Measurements from ENCODE around the gene SMARCA2.

Gene SMARCA2

GRCh38 chr9:2014696-2015580 lies at the start of gene SMARCA2:
TSS of gene SMARCA2 (plus strand) at chr9:2015347. CDS start at chr9:2029023, 13,676 bp downstream.
- DNase-seq, result peak; percentile 96 to 98

- no peak for DNase-seq
These were observed 48.3 kb upstream of the SMARCA2 start for GRCh38 chr9:1966725-1967366.

- DNase-seq, result no peak
These were observed 46.0 kb upstream of the SMARCA2 start for GRCh38 chr9:1969160-1969559.

DNA sequence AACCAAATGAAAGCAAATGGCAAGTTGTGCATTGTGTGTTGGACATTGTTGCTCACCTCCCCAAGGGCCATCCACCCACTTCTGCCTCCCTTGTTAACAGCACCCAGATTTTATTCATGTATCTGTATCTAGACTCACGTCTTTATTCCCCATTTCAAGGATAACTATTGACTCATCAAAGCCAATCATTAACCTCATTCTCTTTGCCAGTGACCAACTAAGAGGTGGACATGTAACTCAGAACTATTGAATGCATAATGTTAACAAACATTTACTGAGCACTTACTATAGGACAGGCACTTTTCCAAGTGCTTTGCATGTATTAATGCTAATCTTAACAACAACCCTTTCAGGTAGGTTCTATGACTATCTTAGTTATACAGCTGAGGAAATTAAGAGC lies 45.2 kb upstream of the SMARCA2 start:
- no peak for DNase-seq

- DNase-seq, result no peak
These were observed 42.5 kb upstream of the SMARCA2 start for GRCh38 chr9:1972672-1973071.

GRCh38 chr9:1977026-1977425 lies 38.1 kb upstream of the SMARCA2 start:
- no peak for DNase-seq

DNA sequence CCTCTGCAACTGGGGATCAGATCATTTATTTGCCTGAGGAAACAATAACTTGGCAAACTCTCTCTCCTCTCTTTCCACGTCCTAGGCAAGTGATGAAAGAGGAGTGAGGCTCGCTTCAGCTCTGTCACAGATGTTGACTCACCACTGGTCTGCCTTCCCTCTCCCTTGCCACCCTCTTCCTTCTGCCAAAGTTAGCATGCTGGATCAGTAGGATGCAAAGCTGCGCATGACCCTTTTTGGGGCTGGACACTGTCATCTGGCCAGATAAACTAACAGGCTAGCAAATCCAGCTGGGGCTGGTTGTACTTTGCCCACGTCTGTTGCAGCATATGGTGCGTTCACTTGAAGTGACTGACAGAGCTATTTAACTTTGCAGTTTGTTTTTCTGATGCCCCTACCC lies 36.2 kb upstream of the SMARCA2 start:
- DNase-seq, result no peak

GRCh38 chr9:1979741-1980367 lies 35.3 kb upstream of the SMARCA2 start:
- DNase-seq, result no peak

GRCh38 chr9:1980387-1980786 lies 34.8 kb upstream of the SMARCA2 start:
- no peak for DNase-seq

DNA sequence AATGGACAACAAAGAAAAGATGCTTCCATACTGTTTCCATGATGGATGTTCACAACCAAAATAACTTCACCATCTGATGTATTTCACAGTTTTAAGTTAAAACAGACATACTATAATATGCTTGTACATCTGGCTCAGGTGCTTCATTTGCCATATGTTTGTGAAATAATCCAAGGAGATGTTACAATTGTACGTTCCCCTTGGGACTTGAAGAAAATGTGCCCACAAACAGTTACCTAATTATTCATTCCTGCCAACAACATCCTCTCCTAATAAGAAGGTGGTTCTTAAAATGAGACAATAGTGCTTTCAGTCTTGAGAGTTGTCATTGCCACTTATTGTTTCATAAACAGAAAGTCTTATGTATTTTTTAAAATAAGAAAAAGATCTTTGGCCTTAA lies 33.1 kb upstream of the SMARCA2 start:
- DNase-seq, result no peak

DNA sequence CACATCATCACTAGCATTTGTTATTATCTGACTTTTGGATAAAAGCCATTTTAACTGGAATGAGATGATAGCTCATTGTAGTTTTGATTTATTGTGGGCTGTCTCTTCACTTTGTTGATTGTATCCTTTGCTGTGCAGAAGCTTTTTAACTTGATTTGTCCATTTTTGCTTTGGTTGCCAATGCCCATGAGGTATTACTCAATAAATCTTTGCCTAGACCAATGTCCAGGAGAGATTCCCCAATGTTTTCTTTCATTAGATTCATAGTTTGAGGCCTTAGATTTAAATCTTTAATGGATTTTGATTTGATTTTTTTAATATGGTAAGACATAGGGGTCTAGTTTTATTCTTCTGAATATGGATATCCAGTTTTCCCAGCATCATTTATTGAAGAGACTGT lies 28.8 kb upstream of the SMARCA2 start:
- DNase-seq, result no peak

GRCh38 chr9:1989500-1989899 lies 25.6 kb upstream of the SMARCA2 start:
- DNase-seq, result no peak

- DNase-seq, result no peak
These were observed 21.0 kb upstream of the SMARCA2 start for GRCh38 chr9:1994180-1994579.

- DNase-seq, result no peak
These were observed 20.1 kb upstream of the SMARCA2 start for GRCh38 chr9:1995084-1995483.

- DNase-seq, result no peak
These were observed 19.0 kb upstream of the SMARCA2 start for GRCh38 chr9:1996156-1996555.

DNA sequence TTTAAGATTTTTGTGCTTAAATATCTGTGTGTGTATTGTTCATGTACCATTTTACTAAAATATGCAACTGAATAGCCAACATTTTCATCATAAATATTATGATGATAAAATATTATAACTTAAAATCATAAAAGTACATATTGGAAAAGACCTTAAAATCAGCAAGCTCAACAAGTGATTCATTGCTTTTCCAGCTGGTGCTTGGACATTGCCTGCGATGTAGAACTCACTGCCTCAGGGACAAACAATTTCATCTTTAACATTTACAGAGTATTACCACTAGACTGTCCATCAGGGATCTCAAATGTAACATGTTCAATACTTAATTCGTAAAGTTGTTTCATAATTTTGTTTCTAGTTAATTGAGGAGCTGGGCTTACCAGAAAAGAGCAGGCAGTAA lies 17.5 kb upstream of the SMARCA2 start:
- DNase-seq, result no peak

DNA sequence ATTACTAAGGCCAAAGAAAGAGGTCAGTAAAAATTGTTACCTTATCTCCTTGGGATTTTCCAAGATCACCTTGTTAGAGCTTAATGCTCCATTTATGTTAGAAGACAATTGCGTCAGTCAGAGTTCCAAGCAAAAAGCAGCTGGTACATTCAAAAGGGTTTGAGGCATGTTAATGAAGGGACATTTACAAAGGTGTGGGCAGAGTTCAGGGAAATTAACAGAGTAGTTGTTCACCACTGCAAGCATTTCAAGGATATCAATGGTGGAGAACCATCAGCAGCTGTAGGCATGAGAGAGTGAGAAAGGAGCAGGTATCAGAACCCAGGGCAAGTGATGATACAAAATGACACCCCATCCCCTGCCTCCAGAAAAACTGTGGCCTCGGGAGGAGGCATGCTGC lies 17.0 kb upstream of the SMARCA2 start:
- no peak for DNase-seq

DNA sequence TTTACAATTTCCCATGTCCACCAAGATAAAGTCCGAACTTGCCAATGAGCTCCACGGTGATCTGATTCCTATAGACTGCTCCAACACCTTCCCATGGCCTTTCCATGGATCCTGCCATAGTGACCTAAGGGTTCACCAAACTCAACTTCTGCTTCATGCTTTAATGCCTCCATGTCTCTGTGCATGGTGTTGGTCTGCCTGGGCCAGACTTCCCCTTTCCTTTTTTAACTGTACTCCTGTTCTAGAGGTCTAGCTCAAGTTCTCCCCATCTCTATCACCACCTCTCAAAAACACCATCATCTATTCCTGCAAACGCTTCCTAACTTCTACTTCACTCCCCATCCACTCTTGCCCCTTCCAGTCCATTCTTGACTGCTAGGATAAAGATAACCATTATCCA lies 14.8 kb upstream of the SMARCA2 start:
- DNase-seq, result no peak

GRCh38 chr9:2008372-2008771 lies 6.8 kb upstream of the SMARCA2 start:
- DNase-seq, result no peak

GRCh38 chr9:2012347-2012746 lies 2.8 kb upstream of the SMARCA2 start:
- no peak for DNase-seq

GRCh38 chr9:2013743-2014475 lies 1.2 kb upstream of the SMARCA2 start:
- no peak for DNase-seq

DNA sequence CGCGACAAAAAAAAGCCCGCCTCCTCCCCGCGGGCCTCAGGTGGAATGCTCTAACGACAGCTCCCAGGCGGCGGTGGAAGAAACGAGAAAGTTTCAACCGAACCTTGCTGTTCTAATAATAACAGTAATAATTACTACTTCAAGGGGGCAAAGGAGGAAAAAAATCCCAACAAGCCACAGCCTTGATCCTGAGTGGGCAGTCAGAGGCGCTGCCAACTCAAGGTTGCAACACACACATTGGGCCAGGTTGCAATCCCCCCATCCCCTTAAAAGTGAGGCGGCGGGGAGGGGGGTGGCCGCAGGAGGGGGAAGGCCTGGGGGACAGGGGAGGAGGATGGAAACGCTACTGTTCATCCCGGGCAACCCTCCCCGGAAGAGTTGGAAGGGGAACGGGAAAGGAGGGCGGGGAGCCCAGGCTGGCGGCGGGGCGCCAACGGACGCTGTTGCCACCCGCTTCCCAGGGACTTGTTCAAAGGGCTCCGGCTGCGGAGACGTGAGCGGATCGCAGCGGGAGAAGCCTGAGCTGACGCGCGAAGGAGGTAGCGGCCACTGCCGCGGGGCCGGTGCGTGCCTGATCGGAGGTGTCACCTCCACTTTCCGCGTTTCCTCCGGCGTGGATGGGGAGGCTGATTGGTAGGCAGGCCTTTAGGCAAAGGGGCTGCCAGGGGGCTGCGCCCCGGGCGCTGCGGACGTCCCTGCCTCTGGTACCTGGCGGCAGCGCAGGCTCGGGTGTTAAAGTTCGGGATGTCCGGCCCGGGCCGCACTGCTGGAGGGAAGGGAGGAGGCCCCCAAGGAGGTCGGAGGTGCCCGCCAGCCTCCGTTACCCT lies 647 bp downstream of the SMARCA2 start:
- peak; percentile 69 to 75 for DNase-seq

All from activated T-cell treated with anti-CD3 and anti-CD28 coated beads, Interleukin-2, amount 50 U/mL, for 48 hours (primary cell).